Endothelial cell of umbilical vein (primary cell): Measurements from ENCODE around the gene TRDN. TPM values are rescaled to one million over a fixed set of nuclear protein-coding genes. Genes with fewer than 3 reads are reported as not detected.

ENCODE experiments used
- BruUV-seq: library from RNA; stranded (reverse); fragments of 400-500 nt; replicated peaks from 2 replicates; lab custom pipeline; 2021; lab: Mats Ljungman, UMichigan
- CTCF ChIA-PET: fragments of 300-600, 350-600 bp; sonication (Branson Sonifier 250); formaldehyde crosslinking; loops from one replicate; lab custom pipeline; 2021; ENCODE audit warnings: antibody characterized with exemption, inconsistent platforms; lab: Charles Lee
- POLR2A ChIA-PET: fragments of 300-600, 350-600 bp; sonication (Branson Sonifier 250); formaldehyde crosslinking; loops from one replicate; lab custom pipeline; 2021; ENCODE audit warnings: antibody characterized with exemption, inconsistent platforms; lab: Charles Lee
- DNase-seq: peaks from one replicate; pipeline ENCODE4 v3.0.0-alpha.2; 2011; ENCODE audit warnings: low read depth, low spot score
- FAIRE-seq: peaks from 2 replicates; lab custom pipeline; 2011; peaks lifted over from hg19 to GRCh38; lab: Jason Lieb, UNC
- H2AFZ ChIP-seq: 2 replicates; pipeline ENCODE4 v1.6.0; 2012; ENCODE audit warnings: low read depth, low read length, control low read depth, inconsistent platforms
- H3K27ac ChIP-seq: 2 replicates; pipeline ENCODE4 v1.5.1; 2011; ENCODE audit warnings: low read depth, mild to moderate bottlenecking, control low read depth, low read length, moderate library complexity; ENCODE audit not compliant: insufficient read depth
- H3K27me3 ChIP-seq, 2 experiments: 2 replicates each; pipeline versions ENCODE4 v1.6.0 to v1.6.1; 2011; ENCODE audit warnings: low read length in 2 of 2, mixed read lengths in 1 of 2; ENCODE audit not compliant: control insufficient read depth in 2 of 2, insufficient read depth in 2 of 2
- H3K36me3 ChIP-seq, 2 experiments: 2 replicates in 1 of 2; 3 replicates in 1 of 2; pipeline ENCODE4 v1.5.1; 2011; ENCODE audit warnings: low read length in 2 of 2, mild to moderate bottlenecking in 1 of 2, moderate library complexity in 1 of 2; ENCODE audit not compliant: control insufficient read depth in 2 of 2, insufficient read depth in 2 of 2; ENCODE audit errors: extremely low read depth in 1 of 2
- H3K4me1 ChIP-seq: 3 replicates; pipeline ENCODE4 v1.5.1; 2011; ENCODE audit warnings: mild to moderate bottlenecking, low read length; ENCODE audit not compliant: control insufficient read depth, insufficient read depth; ENCODE audit errors: extremely low read depth
- H3K4me2 ChIP-seq: 2 replicates; pipeline ENCODE4 v1.6.1; 2011; ENCODE audit warnings: low read length, control low read depth, mixed read lengths; ENCODE audit not compliant: insufficient read depth
- H3K4me3 ChIP-seq, 3 experiments: fragments of 200-600 bp in 1 of 3; sonication (generic), shearing (Covaris generic) in 1 of 3; replicated peaks in 1 of 3; 2 replicates each; pipeline ENCODE4 v1.5.1; 2011 to 2016; ENCODE audit warnings: control low read depth in 3 of 3, low read length in 3 of 3, mild to moderate bottlenecking in 2 of 3, inconsistent platforms in 1 of 3, low read depth in 1 of 3, moderate library complexity in 1 of 3; ENCODE audit not compliant: insufficient read depth in 1 of 3
- H3K79me2 ChIP-seq: 2 replicates; pipeline ENCODE4 v1.6.0; 2012; ENCODE audit warnings: low read length, inconsistent platforms; ENCODE audit not compliant: control insufficient read depth, insufficient read depth
- H3K9ac ChIP-seq: replicated peaks from 2 replicates; pipeline ENCODE3; 2011; ENCODE audit warnings: low read length, control low read depth; ENCODE audit not compliant: insufficient read depth; ENCODE audit errors: extremely low read depth
- H3K9me1 ChIP-seq: replicated peaks from 3 replicates; pipeline ENCODE4 v1.6.0; 2011; ENCODE audit warnings: mild to moderate bottlenecking, low read length; ENCODE audit not compliant: control insufficient read depth, insufficient read depth; ENCODE audit errors: extremely low read depth
- H3K9me3 ChIP-seq: replicated peaks from 2 replicates; pipeline ENCODE4 v1.5.1; 2012; ENCODE audit warnings: low read length, inconsistent platforms; ENCODE audit not compliant: control insufficient read depth, insufficient read depth
- H4K20me1 ChIP-seq: replicated peaks from 2 replicates; pipeline ENCODE3; 2011; ENCODE audit warnings: mild to moderate bottlenecking, low read length; ENCODE audit not compliant: control insufficient read depth, insufficient read depth; ENCODE audit errors: extremely low read depth
- EZH2 ChIP-seq: IDR thresholded peaks from 2 replicates; pipeline ENCODE4 v1.6.1; 2012; ENCODE audit warnings: borderline replicate concordance, low read depth, mild to moderate bottlenecking, moderate library complexity, low read length, inconsistent platforms; ENCODE audit not compliant: severe bottlenecking
- FOS ChIP-seq: IDR thresholded peaks from 2 replicates; pipeline ENCODE4 v1.6.1; 2011; ENCODE audit warnings: mild to moderate bottlenecking, low read length, moderate library complexity, borderline replicate concordance; ENCODE audit not compliant: insufficient read depth
- GATA2 ChIP-seq: IDR thresholded peaks from 2 replicates; pipeline ENCODE4 v1.7.0; 2011; ENCODE audit warnings: low read depth, mild to moderate bottlenecking, moderate library complexity, mixed read lengths, low read length; ENCODE audit not compliant: insufficient read length, insufficient read depth
- JUN ChIP-seq: IDR thresholded peaks from 2 replicates; pipeline ENCODE4 v1.6.1; 2011; ENCODE audit warnings: borderline replicate concordance, low read depth; ENCODE audit not compliant: insufficient read length, insufficient read depth
- MYC ChIP-seq: IDR thresholded peaks from one replicate; pipeline ENCODE4 v1.6.1; 2011; ENCODE audit warnings: mild to moderate bottlenecking, low read depth, low read length
- POLR2A ChIP-seq: IDR thresholded peaks from 2 replicates; pipeline ENCODE4 v1.6.1; 2012; ENCODE audit warnings: low read depth, mild to moderate bottlenecking, control low read depth, low read length
- POLR2AphosphoS5 ChIP-seq: IDR thresholded peaks from 2 replicates; pipeline ENCODE4 v1.6.1; 2012; ENCODE audit warnings: low read depth, mild to moderate bottlenecking, control low read depth, low read length, moderate library complexity; ENCODE audit not compliant: insufficient read depth
- dilution Hi-C: fragments of 300-500 bp; cut with MboI; formaldehyde crosslinking; loops from one replicate; pipeline ENCODE4 v1.15.0; 2019; ENCODE audit warnings: low sequenced_read_pairs; ENCODE audit not compliant: extremely low pct_ligation_motif_present
- intact Hi-C: fragments of 100-400 bp; cut with micrococcal nuclease; formaldehyde crosslinking; loops from one replicate; pipeline ENCODE4 v1.10.0; 2022
- polyA plus RNA-seq, 4 experiments: library from polyadenylated mRNA; depleted of rRNA in 3 of 4; stranded (reverse) in 3 of 4; unstranded in 1 of 4; fragments of >200 nt; gene quantifications; 2 replicates each; pipeline versions ENCODE4 v1.2.1 to v1.2.3, GENCODE V29; 2011 to 2012; ENCODE audit warnings: missing spikeins in 1 of 4
- total RNA-seq: library from RNA; stranded (reverse); gene quantifications from 2 replicates; pipeline ENCODE4 v1.2.3, GENCODE V29; 2021
- TF ChIP-seq, protein P1 (sequence below), 2 donors: IDR thresholded peaks; 1 replicate in 1 of 2; 2 replicates in 1 of 2; pipeline ENCODE4 v1.5.1; 2011; ENCODE audit warnings: low read length in 2 of 2, mild to moderate bottlenecking in 2 of 2, moderate library complexity in 2 of 2, control low read depth in 1 of 2, inconsistent platforms in 1 of 2, low read depth in 1 of 2; ENCODE audit not compliant: insufficient read depth in 1 of 2; ENCODE audit errors: extremely low read depth in 1 of 2
- TF ChIP-seq, protein P2 (sequence below): IDR thresholded peaks from 2 replicates; pipeline ENCODE4 v1.6.1; 2011; ENCODE audit not compliant: insufficient read depth, insufficient read length

TRDN gene
- total and polyA plus RNA-seq, 2 donors (not counting 3 experiments of a cell fraction or from before 2014, with no cell fraction given): not detected

DNA sequence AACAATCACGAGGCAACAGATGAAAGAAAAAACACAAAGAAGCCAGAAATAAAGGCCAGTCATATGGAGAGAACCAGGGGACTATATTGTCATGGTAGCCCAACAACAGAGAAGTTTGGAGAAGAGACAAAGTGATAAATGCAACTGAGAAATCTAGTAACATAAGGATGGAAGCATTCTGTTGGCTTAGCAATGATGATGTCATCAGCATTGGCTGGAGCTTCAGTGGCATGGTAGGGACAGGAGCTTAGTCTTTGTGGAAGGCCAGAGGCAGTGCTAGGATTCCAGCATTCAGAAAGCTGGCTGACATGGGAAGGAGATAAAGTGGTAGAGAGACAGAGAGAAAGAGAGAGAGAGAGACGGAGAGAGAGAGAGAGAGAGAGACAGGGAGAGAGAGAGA lies 276.4 kb downstream of the TRDN start:
- intact Hi-C loops (no loop called here), dilution Hi-C loops (no loop called here)
- Histone ChIP-seq H3K36me3 (no peaks in the 10 kb centered on the region), H3K27me3 (no peaks in the 10 kb centered on the region), H3K9ac (no peak overlapping the region), H3K4me3 (no peak overlapping the region), H3K4me2 (no peak overlapping the region), H2AFZ (no peak overlapping the region), H3K4me1 (no peaks in the 10 kb centered on the region), H3K27ac (no peak overlapping the region), H4K20me1 (no peaks in the 10 kb centered on the region), H3K9me1 (no peaks in the 10 kb centered on the region), H3K79me2 (no peaks in the 10 kb centered on the region), H3K9me3 (no peaks in the 10 kb centered on the region)
- no peak for DNase-seq
- no TSS peak for BruUV-seq
- TF ChIP-seq JUN (no peak), POLR2AphosphoS5 (no peak), POLR2A (no peak), FOS (no peak), MYC (no peak), GATA2 (no peak), EZH2 (no peak)
- TF ChIP-seq, protein P1, sequence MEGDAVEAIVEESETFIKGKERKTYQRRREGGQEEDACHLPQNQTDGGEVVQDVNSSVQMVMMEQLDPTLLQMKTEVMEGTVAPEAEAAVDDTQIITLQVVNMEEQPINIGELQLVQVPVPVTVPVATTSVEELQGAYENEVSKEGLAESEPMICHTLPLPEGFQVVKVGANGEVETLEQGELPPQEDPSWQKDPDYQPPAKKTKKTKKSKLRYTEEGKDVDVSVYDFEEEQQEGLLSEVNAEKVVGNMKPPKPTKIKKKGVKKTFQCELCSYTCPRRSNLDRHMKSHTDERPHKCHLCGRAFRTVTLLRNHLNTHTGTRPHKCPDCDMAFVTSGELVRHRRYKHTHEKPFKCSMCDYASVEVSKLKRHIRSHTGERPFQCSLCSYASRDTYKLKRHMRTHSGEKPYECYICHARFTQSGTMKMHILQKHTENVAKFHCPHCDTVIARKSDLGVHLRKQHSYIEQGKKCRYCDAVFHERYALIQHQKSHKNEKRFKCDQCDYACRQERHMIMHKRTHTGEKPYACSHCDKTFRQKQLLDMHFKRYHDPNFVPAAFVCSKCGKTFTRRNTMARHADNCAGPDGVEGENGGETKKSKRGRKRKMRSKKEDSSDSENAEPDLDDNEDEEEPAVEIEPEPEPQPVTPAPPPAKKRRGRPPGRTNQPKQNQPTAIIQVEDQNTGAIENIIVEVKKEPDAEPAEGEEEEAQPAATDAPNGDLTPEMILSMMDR (IDR thresholded peaks at IDR 0.05; ENCODE audit: extremely low read depth in 1 of 2, insufficient read depth in 1 of 2, low read depth in 1 of 2, low read length in 2 of 2): no peak
- TF ChIP-seq, protein P2, sequence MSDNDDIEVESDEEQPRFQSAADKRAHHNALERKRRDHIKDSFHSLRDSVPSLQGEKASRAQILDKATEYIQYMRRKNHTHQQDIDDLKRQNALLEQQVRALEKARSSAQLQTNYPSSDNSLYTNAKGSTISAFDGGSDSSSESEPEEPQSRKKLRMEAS: no peak
- ChIA-PET POLR2A (no interaction called here), CTCF (no interaction called here)
- no peak for FAIRE-seq
